ENCODE measurements around the gene ESPN.
A peak's percentile ranks its signal among the peaks of the same experiment; 100 is the strongest.
"Not testable (repeated sequence)": the region's sequence is repeated elsewhere in the genome, so short reads cannot be mapped to it uniquely, and the experiment has no call there.

Gene ESPN

DNA sequence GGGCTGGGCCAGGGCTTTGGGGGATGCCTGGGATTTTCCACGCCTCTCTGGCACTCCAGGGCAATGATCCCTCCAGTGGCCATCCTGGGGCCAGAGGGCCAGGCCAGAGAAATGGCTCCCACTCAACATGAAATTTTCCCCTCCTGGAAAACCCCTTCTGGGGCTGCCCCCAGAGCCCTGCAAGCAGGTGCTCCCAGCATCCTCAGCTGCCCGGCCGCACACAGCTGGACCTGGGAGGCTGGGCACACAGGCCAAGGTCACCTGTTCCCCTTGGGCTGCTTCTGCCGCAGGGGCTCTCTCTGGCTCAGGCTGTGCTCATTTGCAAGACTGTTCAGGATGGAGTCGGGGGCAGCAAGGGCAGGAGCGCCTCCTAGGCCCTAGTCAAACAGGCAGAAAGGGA lies 3.9 kb downstream of the ESPN start:
- DNase-seq (ENCODE audit: low spot score) = not testable (repeated sequence)

DNA sequence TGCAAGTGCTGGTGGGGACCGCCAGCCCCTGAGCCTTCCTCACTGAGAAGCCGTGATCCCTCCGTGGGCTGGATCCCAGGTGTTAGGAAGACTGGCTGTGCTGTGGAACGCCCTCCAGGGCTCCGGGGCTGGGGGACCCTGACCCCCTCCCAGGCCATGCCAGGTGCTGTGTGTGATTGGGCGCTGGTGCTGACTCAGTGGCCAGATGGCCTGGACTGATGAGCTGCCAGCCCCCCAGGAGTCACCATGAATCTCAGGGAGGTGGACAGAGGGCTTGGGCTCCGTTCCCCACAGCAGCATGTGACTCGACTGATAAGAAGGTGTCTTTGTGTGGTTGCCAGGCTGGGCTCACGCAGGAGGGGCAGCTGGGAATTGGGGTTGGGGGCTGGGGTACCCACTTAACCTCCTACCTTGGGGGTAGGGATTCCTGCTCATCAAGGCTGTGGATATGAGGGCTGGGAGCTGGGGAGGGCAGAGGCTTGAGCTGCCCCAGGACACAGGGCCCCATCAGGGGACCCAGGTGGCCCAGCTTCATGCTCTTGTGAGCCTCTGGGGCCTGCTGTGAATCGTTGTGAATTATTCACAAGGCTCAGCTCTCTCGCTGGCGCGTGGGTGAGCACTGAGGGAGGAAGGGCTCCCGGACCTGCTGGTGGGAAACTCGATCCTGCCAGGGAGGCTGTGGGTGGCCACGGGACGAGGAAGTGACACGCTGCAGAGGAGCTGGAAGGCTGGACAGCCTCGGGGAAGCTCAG lies 5.3 kb downstream of the ESPN start:
- not testable (repeated sequence) for DNase-seq (ENCODE audit: low spot score)

DNA sequence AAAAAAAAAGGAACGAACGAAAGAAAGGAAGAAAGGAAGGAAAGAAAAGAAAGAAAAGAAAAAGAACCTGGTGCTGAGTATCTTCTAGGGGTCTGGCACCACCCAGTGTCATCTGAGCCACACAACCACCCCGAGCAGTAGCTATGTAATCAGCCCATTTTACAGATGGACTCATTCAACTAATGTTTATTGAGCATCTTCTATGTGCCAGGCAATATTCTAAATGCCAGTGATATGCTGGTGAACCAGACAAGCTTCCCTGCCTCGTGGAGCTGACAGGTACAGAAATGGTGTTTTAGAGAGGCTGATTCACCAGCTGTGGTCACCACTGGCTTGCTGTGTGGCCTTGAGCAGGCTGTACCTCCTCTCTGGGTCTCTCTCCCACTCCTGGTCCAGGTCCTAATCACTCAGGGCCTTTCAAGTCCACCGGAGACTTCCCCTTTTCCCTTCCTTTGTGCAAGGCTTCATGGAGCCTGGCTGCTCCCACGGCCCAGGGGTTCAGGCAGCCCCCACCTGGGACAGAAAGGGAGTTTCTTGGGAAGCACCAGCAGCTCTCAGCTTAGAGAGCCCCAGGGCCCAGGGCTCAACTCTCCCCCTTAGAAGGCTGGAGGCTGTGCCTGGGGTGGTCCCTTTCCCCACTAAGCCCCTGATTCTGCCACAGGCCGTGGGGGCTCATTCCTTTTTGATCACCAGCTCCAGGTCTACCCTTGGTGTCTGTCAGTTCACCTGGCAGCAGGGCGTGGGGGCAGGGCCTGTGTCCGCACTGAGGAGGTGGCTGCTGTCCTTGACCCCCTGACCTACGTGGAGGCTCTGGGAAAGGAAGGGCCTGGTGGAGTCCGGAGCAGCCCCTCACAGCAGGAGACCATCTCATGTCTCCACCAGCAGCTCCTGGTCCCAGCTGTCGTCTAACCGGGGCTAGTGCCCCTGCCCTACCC lies 7.3 kb downstream of the ESPN start:
- not testable (repeated sequence) for DNase-seq (ENCODE audit: low spot score)

DNA sequence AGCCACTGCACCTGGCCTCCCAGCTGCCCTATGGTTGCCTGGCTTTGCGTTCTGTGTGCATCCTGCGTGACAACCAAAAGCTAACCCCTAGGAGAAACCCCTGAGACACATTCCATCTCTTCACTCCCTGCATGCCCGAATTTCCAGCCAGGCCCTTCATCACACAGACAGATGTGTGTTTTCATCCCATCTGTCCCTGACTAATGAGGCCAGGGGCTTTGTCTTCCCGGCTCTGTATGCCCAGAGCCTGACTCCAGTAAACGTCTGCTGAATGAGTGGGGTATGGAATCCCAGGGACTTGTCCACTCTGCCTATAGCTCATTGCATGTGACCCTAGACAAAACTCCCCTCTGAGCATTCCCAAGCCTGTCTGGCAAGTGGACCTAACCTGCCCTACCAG lies 9.6 kb downstream of the ESPN start:
- DNase-seq (ENCODE audit: low spot score) = no peak

DNA sequence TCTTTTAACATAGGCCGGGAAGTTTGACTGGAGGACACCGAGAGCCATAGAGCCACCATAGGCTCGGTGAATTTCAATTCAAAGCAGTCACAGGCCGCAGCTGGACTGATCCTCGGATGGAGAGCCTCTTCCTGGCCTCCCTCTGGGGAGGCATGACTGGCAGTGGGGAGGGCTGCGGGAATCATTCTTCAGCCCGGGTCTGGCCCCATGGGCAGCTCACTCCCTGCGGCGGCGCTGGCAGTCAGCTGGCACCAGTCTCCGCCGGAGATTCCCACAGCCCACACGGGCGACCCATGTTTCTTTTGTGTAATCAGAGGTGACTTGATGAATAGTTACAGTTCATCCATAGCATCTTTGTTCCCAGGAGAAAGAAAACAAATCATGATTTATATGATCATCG lies 10.6 kb downstream of the ESPN start:
- no peak for DNase-seq (ENCODE audit: low spot score)

DNA sequence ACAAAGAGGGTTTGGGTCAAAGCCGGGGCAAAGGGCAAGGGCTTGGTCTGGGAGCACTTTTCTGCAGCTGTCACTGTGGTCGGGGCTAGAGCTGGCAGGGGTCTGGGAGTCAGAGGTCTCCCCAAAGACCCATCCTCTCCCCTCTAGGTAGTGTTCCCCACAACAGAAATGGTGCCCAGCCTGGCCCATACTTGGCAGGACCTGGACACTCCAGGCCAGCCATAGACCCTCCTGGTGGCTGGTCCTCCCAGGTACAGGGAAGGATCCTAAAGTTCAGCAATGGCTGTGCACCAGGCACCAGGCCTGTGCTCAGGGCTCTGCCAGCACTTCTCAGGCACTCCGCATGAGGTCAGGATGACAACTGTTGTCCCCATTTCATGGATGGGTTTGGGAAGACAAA lies 11.0 kb downstream of the ESPN start:
- no peak for DNase-seq (ENCODE audit: low spot score)

DNA sequence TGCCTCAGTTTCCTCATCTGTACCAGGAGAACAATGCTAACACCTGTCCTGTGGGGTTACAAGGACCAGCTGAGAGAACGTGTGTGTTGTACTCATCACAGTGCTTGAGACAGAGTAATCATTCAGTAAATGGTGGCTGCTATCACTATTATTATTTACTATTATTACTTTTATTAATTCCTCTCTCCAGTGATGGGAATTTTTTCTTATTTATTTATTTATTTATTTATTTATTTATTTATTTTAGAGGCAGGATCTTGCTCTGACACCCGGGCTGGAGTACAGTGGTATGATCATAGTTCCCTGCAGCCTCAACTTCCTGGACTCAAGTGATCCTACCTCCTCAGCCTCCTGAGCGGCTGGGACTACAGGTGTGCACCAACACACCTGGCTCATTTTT lies 11.7 kb downstream of the ESPN start:
- DNase-seq (ENCODE audit: low spot score) = not testable (repeated sequence)

DNA sequence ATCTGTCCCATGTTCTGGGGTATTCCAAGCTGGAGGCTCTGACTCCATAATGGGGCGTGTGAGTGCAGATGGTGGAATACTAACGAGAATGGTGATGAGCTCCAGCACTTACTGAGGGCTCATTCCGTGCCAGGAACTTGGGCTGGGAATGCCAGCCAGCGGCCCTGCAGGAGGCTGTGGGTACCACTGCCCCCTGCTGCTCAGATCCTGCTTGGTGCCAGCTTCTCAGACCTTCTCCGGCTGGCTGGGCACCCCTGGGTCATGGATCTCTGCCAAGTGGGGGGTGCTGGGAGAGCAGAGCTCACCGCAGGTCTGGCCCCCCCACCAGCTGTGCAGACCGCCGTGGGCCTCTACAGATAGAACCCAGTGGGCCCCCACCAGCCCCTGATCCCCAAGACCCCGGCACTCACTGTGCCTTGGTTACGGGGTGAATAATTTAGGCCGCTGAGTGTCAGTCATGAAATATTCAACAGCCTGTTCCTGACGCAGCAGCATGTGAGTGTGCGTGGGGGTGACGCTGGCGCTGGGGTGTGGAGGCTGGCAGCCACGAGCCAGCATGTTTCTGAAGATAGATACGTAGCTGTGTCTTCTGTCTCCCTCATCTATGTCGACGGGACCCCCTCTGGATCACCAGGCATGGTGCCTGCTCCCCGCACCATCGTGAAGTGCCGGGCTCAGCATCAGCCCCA lies 12.6 kb downstream of the ESPN start:
- DNase-seq (ENCODE audit: low spot score) = peak; percentile 59

DNA sequence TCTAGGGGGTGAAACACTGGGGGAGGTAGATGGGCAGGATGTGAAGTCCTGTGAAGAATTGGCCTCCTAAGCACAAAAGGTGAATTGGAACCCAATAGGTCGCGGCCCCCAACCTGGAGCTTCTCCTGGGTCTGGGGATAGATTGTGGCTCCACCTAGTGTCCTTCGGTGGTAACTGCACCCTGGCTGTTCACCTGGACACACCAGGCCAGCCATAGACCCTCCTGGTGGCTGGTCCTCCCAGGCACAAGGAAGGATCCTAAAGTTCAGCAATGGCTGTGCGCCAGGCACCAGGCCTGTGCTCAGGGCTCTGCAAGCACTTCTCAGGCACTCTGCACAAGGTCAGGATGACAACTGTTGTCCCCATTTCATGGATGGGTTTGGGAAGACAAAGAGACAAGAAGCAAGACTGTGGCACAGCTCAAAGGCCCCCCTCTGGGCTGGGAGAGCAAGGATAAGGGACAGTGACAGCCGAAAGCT lies 13.5 kb downstream of the ESPN start:
- peak; percentile 29 for DNase-seq (ENCODE audit: low spot score)

DNA sequence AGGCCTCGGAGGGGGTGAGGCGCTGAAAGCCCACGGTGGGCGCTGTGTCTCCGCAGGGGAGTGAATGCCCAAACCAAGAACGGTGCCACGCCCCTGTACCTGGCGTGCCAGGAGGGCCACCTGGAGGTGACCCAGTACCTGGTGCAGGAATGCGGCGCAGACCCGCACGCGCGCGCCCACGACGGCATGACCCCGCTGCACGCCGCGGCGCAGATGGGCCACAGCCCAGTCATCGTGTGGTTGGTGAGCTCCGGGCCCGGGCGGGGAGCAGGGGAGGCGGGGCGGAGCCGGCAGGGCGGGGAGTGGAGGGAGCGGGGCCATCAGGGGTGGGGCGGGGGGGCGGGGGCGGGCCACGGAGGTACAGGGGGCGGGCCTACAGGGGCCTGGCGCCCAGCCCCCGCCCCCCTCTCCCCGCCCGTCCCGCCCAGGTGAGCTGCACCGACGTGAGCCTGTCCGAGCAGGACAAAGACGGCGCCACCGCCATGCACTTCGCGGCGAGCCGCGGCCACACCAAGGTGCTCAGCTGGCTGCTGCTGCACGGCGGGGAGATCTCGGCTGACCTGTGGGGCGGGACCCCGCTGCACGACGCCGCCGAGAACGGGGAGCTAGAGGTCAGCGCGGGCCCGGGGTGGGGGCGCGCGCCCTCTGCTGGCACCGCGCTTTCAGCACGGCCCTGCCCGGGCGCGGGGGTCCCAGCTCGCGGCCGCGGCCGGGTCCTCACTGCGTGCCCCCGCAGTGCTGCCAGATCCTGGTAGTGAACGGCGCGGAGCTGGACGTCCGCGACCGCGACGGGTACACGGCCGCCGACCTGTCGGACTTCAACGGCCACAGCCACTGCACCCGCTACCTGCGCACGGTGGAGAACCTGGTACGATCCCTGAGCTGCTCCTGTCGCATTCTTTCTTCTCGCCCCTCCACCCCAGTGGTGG lies 15.9 kb downstream of the ESPN start:
- no peak for DNase-seq (ENCODE audit: low spot score)

DNA sequence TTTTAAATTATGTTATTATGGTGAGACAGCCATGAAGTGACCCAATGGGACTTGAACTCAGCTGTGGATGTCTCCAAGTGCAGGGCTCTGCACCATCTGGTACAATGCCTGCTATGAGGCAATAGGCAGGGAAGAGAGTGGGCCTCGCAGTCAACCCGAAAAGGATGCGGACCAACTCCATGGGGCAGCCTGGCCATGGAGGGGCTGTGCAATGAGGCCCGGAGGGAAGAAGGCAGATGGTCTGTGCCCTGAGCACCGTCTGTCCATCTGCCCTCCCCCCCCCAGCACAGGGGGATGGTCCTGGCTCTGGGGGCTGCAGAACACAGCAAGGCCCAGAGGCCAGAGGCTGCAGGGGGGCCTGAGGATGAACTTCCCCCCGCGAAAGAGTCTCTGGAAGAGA lies 17.0 kb downstream of the ESPN start:
- no peak for DNase-seq (ENCODE audit: low spot score)

DNA sequence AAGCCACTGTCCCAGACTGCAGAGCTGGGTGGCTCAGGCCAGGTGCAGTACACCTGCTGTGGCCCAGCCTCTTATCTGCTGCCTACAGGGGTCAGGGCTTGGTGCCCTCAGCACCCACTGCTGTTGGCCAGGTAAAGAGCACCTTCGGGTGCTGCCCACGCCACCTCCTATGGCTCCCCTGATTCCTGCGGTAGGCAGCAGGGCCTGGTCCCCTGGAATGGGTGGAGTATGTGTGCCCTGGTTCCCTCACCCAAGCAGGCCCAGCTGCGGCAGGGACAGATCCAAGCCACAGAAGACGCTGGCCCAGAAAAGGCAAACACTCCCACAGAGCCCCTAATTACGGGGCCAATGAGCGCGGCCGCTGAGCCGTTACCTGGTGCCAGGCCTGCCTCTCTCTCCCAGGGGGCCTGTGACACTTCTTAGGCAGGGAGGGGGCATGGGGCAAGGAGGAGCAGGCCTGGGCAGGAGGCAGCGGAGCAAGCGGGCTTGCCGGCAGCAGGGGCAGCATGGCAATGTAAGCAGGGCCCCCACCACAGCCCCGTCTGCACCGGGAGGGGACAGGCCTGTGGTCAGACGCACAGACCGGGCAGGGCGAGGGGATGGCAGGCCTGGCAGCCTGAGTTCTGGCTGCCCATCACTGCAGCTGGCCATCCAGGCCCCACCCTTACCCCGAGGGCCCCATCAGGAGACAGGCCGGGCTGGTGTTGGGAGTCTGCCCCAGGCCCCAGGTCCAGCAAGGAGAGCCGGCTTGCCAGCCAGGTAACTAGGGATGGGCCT lies 19.0 kb downstream of the ESPN start:
- DNase-seq (ENCODE audit: low spot score) = no peak

DNA sequence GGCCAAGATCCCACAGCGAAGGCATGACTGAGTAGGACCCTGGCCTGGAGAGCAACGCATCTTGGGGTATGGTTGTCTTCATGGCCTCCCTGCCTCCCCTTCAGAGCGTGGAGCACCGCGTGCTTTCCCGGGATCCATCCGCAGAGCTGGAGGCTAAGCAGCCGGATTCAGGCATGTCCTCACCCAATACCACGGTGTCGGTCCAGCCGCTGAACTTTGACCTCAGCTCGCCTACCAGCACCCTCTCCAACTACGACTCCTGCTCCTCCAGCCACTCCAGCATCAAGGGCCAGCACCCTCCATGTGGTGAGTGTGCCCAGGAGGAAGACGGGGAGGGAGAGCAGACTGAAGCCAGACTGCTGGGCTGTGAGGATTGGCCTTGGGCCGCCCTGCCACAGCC lies 19.8 kb downstream of the ESPN start:
- no peak for DNase-seq (ENCODE audit: low spot score)

DNA sequence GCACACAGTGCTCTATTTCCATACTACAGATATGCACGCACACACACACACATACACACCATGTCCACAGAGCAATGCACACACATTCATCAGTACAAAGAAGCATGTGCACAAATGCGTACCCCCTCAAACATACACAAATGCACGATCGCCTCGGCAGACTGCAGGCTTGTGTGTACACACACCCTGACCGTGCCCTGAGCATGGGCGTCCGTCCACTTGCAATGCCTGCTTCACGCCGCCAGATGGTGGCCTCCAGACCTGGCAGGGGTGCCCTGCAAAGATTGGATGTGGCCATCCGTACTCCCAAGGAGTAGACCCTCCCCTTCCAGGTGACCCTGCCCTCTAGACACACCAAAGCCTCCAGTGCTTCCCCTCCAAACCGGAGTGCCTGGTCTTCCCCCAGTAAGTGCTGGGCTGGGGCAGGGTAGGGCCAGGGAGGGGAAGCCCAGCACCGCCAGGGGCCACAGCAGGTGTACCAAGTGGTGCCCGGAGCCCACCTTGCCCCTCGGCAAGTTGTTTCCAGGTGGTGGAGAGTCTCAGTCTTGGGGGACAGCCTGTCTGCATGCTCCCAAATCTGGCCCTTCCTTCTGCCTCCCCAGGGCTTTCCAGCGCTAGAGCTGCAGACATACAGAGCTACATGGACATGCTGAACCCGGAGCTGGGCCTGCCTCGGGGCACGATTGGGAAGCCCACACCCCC lies 20.6 kb downstream of the ESPN start:
- no peak for DNase-seq (ENCODE audit: low spot score)

DNA sequence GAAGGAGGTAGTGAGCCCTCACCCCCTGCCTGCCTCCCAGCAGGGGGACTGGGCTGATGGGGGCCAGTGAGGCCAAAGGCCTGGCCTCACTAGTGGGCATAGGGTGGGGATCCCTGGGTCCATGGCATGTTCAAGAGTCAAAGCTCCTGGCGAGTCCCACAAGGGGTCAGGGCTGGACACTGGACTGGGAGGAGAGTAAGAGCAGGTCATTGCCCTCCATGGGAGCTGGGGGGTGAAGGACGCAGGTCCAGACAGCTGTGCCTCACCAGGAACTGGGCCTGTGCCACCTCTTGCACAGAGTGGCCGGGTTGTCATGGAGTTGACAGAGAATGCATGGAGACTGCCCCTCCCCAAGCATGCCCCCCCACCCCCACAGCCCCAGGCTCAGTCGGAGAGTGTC lies 21.4 kb downstream of the ESPN start:
- DNase-seq (ENCODE audit: low spot score) = not testable (repeated sequence)

DNA sequence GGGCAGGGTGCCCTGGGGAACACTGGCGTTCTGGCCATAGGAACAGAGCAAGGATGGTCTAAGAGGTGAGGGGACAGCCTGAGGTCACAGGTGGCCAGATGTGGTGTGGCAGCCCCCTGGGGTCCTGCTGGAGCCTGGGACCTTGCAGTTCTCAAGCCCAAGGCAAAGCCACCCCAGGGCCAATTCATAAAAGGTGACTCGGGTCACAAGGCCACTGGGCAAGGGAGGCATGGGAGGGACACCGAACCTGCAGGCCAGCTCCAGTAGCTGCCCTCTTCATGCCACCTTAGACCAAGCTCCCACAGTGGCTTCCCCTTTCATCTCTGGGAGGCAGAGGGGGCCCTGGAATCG lies 22.1 kb downstream of the ESPN start:
- DNase-seq (ENCODE audit: low spot score) = no peak

DNA sequence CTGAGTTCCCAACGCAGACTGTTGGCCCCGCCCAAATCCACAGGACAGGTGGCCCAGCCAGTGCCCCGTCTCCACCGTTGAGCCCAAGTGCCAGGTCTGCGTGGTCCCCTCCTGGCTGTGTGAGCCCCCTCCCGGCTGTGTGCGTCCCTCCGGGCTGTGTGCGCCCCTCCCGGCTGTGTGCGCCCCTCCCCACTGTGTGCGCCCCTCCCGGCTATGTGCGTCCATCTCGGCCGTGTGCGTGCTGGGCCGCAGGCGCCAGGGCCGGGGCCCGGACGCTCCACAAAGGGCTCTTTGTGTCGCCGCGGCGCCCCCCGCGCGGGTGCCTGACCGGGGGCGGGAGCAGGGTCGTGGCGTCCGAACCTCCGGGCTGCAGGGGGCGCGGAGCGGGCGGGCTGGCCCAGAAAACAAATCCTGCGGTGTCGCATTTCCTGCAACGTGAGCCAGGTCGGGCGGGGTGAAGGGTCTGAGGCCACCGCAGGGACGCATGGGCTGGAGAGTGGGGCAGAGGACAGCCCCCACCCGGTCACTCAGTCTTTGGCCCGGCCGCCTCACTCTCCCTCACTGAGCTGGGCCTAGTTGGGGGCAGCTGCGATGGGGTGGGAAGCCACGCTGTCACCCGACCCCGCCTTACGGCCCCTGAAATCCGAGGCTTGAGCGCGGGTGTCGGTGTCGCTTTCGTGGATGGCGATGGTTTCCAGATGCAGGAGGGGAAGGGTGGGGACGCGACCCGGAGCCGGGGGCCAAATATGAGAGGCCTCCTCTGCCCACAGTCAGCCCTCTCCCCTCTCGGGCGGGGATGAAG lies 22.6 kb downstream of the ESPN start:
- DNase-seq (ENCODE audit: low spot score) = no peak

DNA sequence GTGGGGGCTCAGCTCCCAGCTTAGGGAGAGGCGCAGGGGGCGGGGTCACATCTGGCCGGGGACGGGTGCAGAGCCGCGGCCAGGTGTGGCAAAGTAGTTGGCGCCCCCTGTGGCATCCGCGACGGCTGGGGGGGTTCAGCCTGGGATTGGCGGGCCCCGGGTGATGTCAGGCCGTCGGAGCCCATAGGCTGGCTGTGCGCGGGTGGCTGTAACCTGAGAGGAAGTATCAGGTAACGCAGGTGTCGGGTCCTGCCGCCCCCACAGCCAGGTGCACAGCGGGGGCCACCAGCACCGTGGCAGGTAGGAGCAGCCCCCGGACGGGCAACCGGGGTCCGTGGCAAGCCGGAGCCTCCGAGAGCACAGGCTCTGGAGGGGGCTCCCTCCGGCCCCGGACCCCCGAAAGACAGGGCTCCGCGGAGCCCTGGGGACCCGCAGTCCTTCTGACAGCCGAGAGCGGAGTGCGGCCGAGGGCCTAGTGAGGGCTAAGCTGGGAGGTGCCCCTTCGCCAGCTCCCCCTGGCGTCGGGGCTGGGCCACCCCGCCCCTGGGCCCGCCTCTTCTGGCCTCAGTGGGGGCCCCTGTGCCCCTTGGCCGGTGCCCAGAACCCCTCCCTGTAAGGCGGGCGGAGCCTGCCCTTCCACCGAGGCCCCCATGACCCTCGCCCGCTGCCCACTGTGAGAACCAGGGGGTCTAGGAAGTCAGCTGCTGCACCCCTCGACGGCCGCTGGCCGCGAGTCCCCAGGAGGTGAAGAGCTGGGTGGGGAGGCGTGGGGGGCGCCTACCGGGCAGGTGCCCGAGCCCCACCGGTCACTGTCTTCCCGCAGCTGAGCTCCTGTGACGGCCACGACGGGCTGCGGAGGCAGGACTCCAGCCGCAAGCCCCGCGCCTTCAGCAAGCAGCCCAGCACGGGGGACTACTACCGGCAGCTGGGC lies 23.5 kb downstream of the ESPN start:
- peak; percentile 3 for DNase-seq (ENCODE audit: low spot score)

Data from globus pallidus (tissue), 1 donor.